Endothelial cell of umbilical vein (primary cell): ENCODE measurements around the gene SOX8. TPM values are rescaled to one million over a fixed set of nuclear protein-coding genes. Genes with fewer than 3 reads are reported as not detected.

Experiments
- BruUV-seq: library from RNA; stranded (reverse); fragments of 400-500 nt; replicated peaks from 2 replicates; lab custom pipeline; 2021; lab: Mats Ljungman, UMichigan
- CTCF ChIA-PET: fragments of 300-600, 350-600 bp; sonication (Branson Sonifier 250); formaldehyde crosslinking; loops from one replicate; lab custom pipeline; 2021; ENCODE audit warnings: antibody characterized with exemption, inconsistent platforms; lab: Charles Lee
- POLR2A ChIA-PET: fragments of 300-600, 350-600 bp; sonication (Branson Sonifier 250); formaldehyde crosslinking; loops from one replicate; lab custom pipeline; 2021; ENCODE audit warnings: antibody characterized with exemption, inconsistent platforms; lab: Charles Lee
- DNase-seq: peaks from one replicate; pipeline ENCODE4 v3.0.0-alpha.2; 2011; ENCODE audit warnings: low read depth, low spot score
- FAIRE-seq: peaks from 2 replicates; lab custom pipeline; 2011; peaks lifted over from hg19 to GRCh38; lab: Jason Lieb, UNC
- H2AFZ ChIP-seq: 2 replicates; pipeline ENCODE4 v1.6.0; 2012; ENCODE audit warnings: low read depth, low read length, control low read depth, inconsistent platforms
- H3K27ac ChIP-seq: 2 replicates; pipeline ENCODE4 v1.5.1; 2011; ENCODE audit warnings: low read depth, mild to moderate bottlenecking, control low read depth, low read length, moderate library complexity; ENCODE audit not compliant: insufficient read depth
- H3K27me3 ChIP-seq, 2 experiments: 2 replicates each; pipeline versions ENCODE4 v1.6.0 to v1.6.1; 2011; ENCODE audit warnings: low read length in 2 of 2, mixed read lengths in 1 of 2; ENCODE audit not compliant: control insufficient read depth in 2 of 2, insufficient read depth in 2 of 2
- H3K36me3 ChIP-seq, 2 experiments: 2 replicates in 1 of 2; 3 replicates in 1 of 2; pipeline ENCODE4 v1.5.1; 2011; ENCODE audit warnings: low read length in 2 of 2, mild to moderate bottlenecking in 1 of 2, moderate library complexity in 1 of 2; ENCODE audit not compliant: control insufficient read depth in 2 of 2, insufficient read depth in 2 of 2; ENCODE audit errors: extremely low read depth in 1 of 2
- H3K4me1 ChIP-seq: 3 replicates; pipeline ENCODE4 v1.5.1; 2011; ENCODE audit warnings: mild to moderate bottlenecking, low read length; ENCODE audit not compliant: control insufficient read depth, insufficient read depth; ENCODE audit errors: extremely low read depth
- H3K4me2 ChIP-seq: 2 replicates; pipeline ENCODE4 v1.6.1; 2011; ENCODE audit warnings: low read length, control low read depth, mixed read lengths; ENCODE audit not compliant: insufficient read depth
- H3K4me3 ChIP-seq, 3 experiments: fragments of 200-600 bp in 1 of 3; sonication (generic), shearing (Covaris generic) in 1 of 3; replicated peaks in 1 of 3; 2 replicates each; pipeline ENCODE4 v1.5.1; 2011 to 2016; ENCODE audit warnings: control low read depth in 3 of 3, low read length in 3 of 3, mild to moderate bottlenecking in 2 of 3, inconsistent platforms in 1 of 3, low read depth in 1 of 3, moderate library complexity in 1 of 3; ENCODE audit not compliant: insufficient read depth in 1 of 3
- H3K79me2 ChIP-seq: 2 replicates; pipeline ENCODE4 v1.6.0; 2012; ENCODE audit warnings: low read length, inconsistent platforms; ENCODE audit not compliant: control insufficient read depth, insufficient read depth
- H3K9ac ChIP-seq: replicated peaks from 2 replicates; pipeline ENCODE3; 2011; ENCODE audit warnings: low read length, control low read depth; ENCODE audit not compliant: insufficient read depth; ENCODE audit errors: extremely low read depth
- H3K9me1 ChIP-seq: replicated peaks from 3 replicates; pipeline ENCODE4 v1.6.0; 2011; ENCODE audit warnings: mild to moderate bottlenecking, low read length; ENCODE audit not compliant: control insufficient read depth, insufficient read depth; ENCODE audit errors: extremely low read depth
- H3K9me3 ChIP-seq: replicated peaks from 2 replicates; pipeline ENCODE4 v1.5.1; 2012; ENCODE audit warnings: low read length, inconsistent platforms; ENCODE audit not compliant: control insufficient read depth, insufficient read depth
- H4K20me1 ChIP-seq: replicated peaks from 2 replicates; pipeline ENCODE3; 2011; ENCODE audit warnings: mild to moderate bottlenecking, low read length; ENCODE audit not compliant: control insufficient read depth, insufficient read depth; ENCODE audit errors: extremely low read depth
- CTCF ChIP-seq, 2 donors: IDR thresholded peaks; 1 replicate in 1 of 2; 2 replicates in 1 of 2; pipeline ENCODE4 v1.5.1; 2011; ENCODE audit warnings: low read length in 2 of 2, mild to moderate bottlenecking in 2 of 2, moderate library complexity in 2 of 2, control low read depth in 1 of 2, inconsistent platforms in 1 of 2, low read depth in 1 of 2; ENCODE audit not compliant: insufficient read depth in 1 of 2; ENCODE audit errors: extremely low read depth in 1 of 2
- EZH2 ChIP-seq: IDR thresholded peaks from 2 replicates; pipeline ENCODE4 v1.6.1; 2012; ENCODE audit warnings: borderline replicate concordance, low read depth, mild to moderate bottlenecking, moderate library complexity, low read length, inconsistent platforms; ENCODE audit not compliant: severe bottlenecking
- FOS ChIP-seq: IDR thresholded peaks from 2 replicates; pipeline ENCODE4 v1.6.1; 2011; ENCODE audit warnings: mild to moderate bottlenecking, low read length, moderate library complexity, borderline replicate concordance; ENCODE audit not compliant: insufficient read depth
- GATA2 ChIP-seq: IDR thresholded peaks from 2 replicates; pipeline ENCODE4 v1.7.0; 2011; ENCODE audit warnings: low read depth, mild to moderate bottlenecking, moderate library complexity, mixed read lengths, low read length; ENCODE audit not compliant: insufficient read length, insufficient read depth
- JUN ChIP-seq: IDR thresholded peaks from 2 replicates; pipeline ENCODE4 v1.6.1; 2011; ENCODE audit warnings: borderline replicate concordance, low read depth; ENCODE audit not compliant: insufficient read length, insufficient read depth
- MAX ChIP-seq: IDR thresholded peaks from 2 replicates; pipeline ENCODE4 v1.6.1; 2011; ENCODE audit not compliant: insufficient read depth, insufficient read length
- POLR2A ChIP-seq: IDR thresholded peaks from 2 replicates; pipeline ENCODE4 v1.6.1; 2012; ENCODE audit warnings: low read depth, mild to moderate bottlenecking, control low read depth, low read length
- POLR2AphosphoS5 ChIP-seq: IDR thresholded peaks from 2 replicates; pipeline ENCODE4 v1.6.1; 2012; ENCODE audit warnings: low read depth, mild to moderate bottlenecking, control low read depth, low read length, moderate library complexity; ENCODE audit not compliant: insufficient read depth
- dilution Hi-C: fragments of 300-500 bp; cut with MboI; formaldehyde crosslinking; loops from one replicate; pipeline ENCODE4 v1.15.0; 2019; ENCODE audit warnings: low sequenced_read_pairs; ENCODE audit not compliant: extremely low pct_ligation_motif_present
- intact Hi-C: fragments of 100-400 bp; cut with micrococcal nuclease; formaldehyde crosslinking; loops from one replicate; pipeline ENCODE4 v1.10.0; 2022
- polyA plus RNA-seq, 4 experiments: library from polyadenylated mRNA; depleted of rRNA in 3 of 4; stranded (reverse) in 3 of 4; unstranded in 1 of 4; fragments of >200 nt; gene quantifications; 2 replicates each; pipeline versions ENCODE4 v1.2.1 to v1.2.3, GENCODE V29; 2011 to 2012; ENCODE audit warnings: missing spikeins in 1 of 4
- total RNA-seq: library from RNA; stranded (reverse); gene quantifications from 2 replicates; pipeline ENCODE4 v1.2.3, GENCODE V29; 2021

The SOX8 gene
- total and polyA plus RNA-seq, 2 donors (not counting 3 experiments of a cell fraction or from before 2014, with no cell fraction given) = 0.52 to 0.53 TPM

- ChIA-PET POLR2A (no interaction called here), CTCF (no interaction called here)
Observed at GRCh38 chr16:939311-939710, 42.3 kb upstream of the SOX8 start.

More at GRCh38 chr16:939311-939710, 42.3 kb upstream of the SOX8 start:
- no peaks in the 10 kb centered on the region for H3K9me1 ChIP-seq
- no peaks in the 10 kb centered on the region for H3K27me3 ChIP-seq
- no peak overlapping the region for H2AFZ ChIP-seq
- dilution Hi-C loops (no loop called here), intact Hi-C loops (no loop called here)
- H3K9me3 ChIP-seq = peaks cover 3% of the 10 kb centered on the region
- H3K4me2 ChIP-seq = no peak overlapping the region
- H3K9ac ChIP-seq = no peak overlapping the region
- H3K4me1 ChIP-seq = no peaks in the 10 kb centered on the region
- H4K20me1 ChIP-seq = peaks cover 2% of the 10 kb centered on the region
- DNase-seq (no peak), FAIRE-seq (no peak)
- no peaks in the 10 kb centered on the region for H3K36me3 ChIP-seq
- H3K79me2 ChIP-seq = no peaks in the 10 kb centered on the region
- TF ChIP-seq JUN (no peak), FOS (no peak), POLR2AphosphoS5 (no peak), MAX (no peak), CTCF (IDR thresholded peaks at IDR 0.05; ENCODE audit: extremely low read depth in 1 of 2, insufficient read depth in 1 of 2, low read depth in 1 of 2, low read length in 2 of 2) (no peak), GATA2 (no peak), EZH2 (no peak), POLR2A (no peak)
- H3K4me3 ChIP-seq = no peak overlapping the region
- no TSS peak for BruUV-seq
- no peak overlapping the region for H3K27ac ChIP-seq
